Measurements from ENCODE around the gene ZNF410.

GRCh38 chr14:73973497-73973896 lies 86.8 kb downstream of the ZNF410 start:
- TF ChIP-seq CTCF (IDR thresholded peaks at IDR 0.05; ENCODE audit: low read depth, low read length) (no peak), MAX (IDR thresholded peaks at IDR 0.05; ENCODE audit: low read depth, low read length) (no peak), MYC (IDR thresholded peaks at IDR 0.05; ENCODE audit: low read depth, low read length) (no peak)

Measured in NB4 (cell line).